ENCODE results near the gene BUD13.

DNA sequence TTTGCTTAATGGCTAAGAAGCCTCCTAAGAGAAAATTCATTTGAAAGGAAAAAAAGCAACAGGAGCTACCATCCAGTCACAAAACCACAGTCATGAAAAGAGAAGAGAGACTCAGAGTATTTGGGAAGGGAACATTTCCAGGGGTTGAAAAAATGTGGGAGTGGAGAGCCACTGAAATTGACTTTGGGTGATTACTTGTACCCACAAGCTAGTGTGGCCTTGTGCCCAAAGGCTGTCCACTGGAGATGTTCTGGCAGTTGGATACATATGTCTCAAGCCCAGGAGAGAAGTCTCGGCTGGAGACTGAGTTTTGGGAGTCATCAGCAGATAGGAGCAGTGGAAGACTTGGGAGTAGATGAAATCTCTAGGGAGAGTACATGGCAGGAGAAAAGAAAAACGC is 22.1 kb upstream of the BUD13 start:
- TF ChIP-seq, protein P1, sequence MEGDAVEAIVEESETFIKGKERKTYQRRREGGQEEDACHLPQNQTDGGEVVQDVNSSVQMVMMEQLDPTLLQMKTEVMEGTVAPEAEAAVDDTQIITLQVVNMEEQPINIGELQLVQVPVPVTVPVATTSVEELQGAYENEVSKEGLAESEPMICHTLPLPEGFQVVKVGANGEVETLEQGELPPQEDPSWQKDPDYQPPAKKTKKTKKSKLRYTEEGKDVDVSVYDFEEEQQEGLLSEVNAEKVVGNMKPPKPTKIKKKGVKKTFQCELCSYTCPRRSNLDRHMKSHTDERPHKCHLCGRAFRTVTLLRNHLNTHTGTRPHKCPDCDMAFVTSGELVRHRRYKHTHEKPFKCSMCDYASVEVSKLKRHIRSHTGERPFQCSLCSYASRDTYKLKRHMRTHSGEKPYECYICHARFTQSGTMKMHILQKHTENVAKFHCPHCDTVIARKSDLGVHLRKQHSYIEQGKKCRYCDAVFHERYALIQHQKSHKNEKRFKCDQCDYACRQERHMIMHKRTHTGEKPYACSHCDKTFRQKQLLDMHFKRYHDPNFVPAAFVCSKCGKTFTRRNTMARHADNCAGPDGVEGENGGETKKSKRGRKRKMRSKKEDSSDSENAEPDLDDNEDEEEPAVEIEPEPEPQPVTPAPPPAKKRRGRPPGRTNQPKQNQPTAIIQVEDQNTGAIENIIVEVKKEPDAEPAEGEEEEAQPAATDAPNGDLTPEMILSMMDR (IDR thresholded peaks at IDR 0.05) = no peak
- TF ChIP-seq POLR2AphosphoS5 (IDR thresholded peaks at IDR 0.05) (no peak), POLR2A (IDR thresholded peaks at IDR 0.05; ENCODE audit: low read depth) (no peak), EP300 (IDR thresholded peaks at IDR 0.05) (no peak)

All from esophagus muscularis mucosa (tissue), 4 donors.